ENCODE data around the gene METTL16.

METTL16 gene

GRCh38 chr17:2388683-2389055, 123.0 kb downstream of the METTL16 start:
- Histone ChIP-seq H4K20me1 (ENCODE audit: low read depth, low read length) (no peaks in the 10 kb centered on the region), H3F3A (ENCODE audit: insufficient read depth) (peaks cover 6% of the 10 kb centered on the region; the same call in 1 of the 2 replicates), H3K27ac (ENCODE audit: low read depth, low read length) (no peak overlapping the region), H3K9me3 (ENCODE audit: insufficient read depth, low read length) (no peaks in the 10 kb centered on the region), H3K36me3 (ENCODE audit: low read length) (no peaks in the 10 kb centered on the region), H3K4me3 (ENCODE audit: insufficient read depth, low read length, poor library complexity, severe bottlenecking) (no peak overlapping the region), H3K9me2 (replicated peaks; ENCODE audit: insufficient read depth, low read length) (no peaks in the 10 kb centered on the region), H3K4me2 (ENCODE audit: low read depth, low read length, poor library complexity, severe bottlenecking) (no peak overlapping the region), H3K9ac (ENCODE audit: low read length) (no peak overlapping the region), H3K27me3 (ENCODE audit: low read length) (no peaks in the 10 kb centered on the region), H3K79me2 (ENCODE audit: insufficient read depth, low read length) (peaks cover 9% of the 10 kb centered on the region; the same call in 1 of the 2 replicates), H2AFZ (ENCODE audit: low read depth, low read length, severe bottlenecking) (no peak overlapping the region)
- TF ChIP-seq CTCF (IDR thresholded peaks at IDR 0.05; ENCODE audit: insufficient read depth, low read length, poor library complexity, severe bottlenecking): no peak
- no peak for TF ChIP-seq EZH2phosphoT487 (conservative IDR thresholded peaks at IDR 0.05; ENCODE audit: low read length)

GRCh38 chr17:2388020-2388682, 123.5 kb downstream of the METTL16 start:
- no peak overlapping the region for H3K4me3 ChIP-seq (ENCODE audit: insufficient read depth, low read length, poor library complexity, severe bottlenecking)
- no peaks in the 10 kb centered on the region for H4K20me1 ChIP-seq (ENCODE audit: low read depth, low read length)
- no peaks in the 10 kb centered on the region for H3K9me3 ChIP-seq (ENCODE audit: insufficient read depth, low read length)
- peaks cover 9% of the 10 kb centered on the region; the same call in 1 of the 2 replicates for H3K79me2 ChIP-seq (ENCODE audit: insufficient read depth, low read length)
- no peak overlapping the region for H3K9ac ChIP-seq (ENCODE audit: low read length)
- H3K27me3 ChIP-seq (ENCODE audit: low read length): no peaks in the 10 kb centered on the region
- H2AFZ ChIP-seq (ENCODE audit: low read depth, low read length, severe bottlenecking): no peak overlapping the region
- no peak overlapping the region for H3K4me2 ChIP-seq (ENCODE audit: low read depth, low read length, poor library complexity, severe bottlenecking)
- H3K9me2 ChIP-seq (replicated peaks; ENCODE audit: insufficient read depth, low read length): no peaks in the 10 kb centered on the region
- peaks cover 6% of the 10 kb centered on the region; the same call in 1 of the 2 replicates for H3F3A ChIP-seq (ENCODE audit: insufficient read depth)
- TF ChIP-seq EZH2phosphoT487 (conservative IDR thresholded peaks at IDR 0.05; ENCODE audit: low read length): no peak
- no peak for TF ChIP-seq CTCF (IDR thresholded peaks at IDR 0.05; ENCODE audit: insufficient read depth, low read length, poor library complexity, severe bottlenecking)
- H3K36me3 ChIP-seq (ENCODE audit: low read length): no peaks in the 10 kb centered on the region
- H3K27ac ChIP-seq (ENCODE audit: low read depth, low read length): no peak overlapping the region

GRCh38 chr17:2387086-2388019, 124.3 kb downstream of the METTL16 start:
- TF ChIP-seq CTCF (IDR thresholded peaks at IDR 0.05; ENCODE audit: insufficient read depth, low read length, poor library complexity, severe bottlenecking) (no peak), EZH2phosphoT487 (conservative IDR thresholded peaks at IDR 0.05; ENCODE audit: low read length) (no peak)
- Histone ChIP-seq H3K9me3 (ENCODE audit: insufficient read depth, low read length) (no peaks in the 10 kb centered on the region), H2AFZ (ENCODE audit: low read depth, low read length, severe bottlenecking) (no peak overlapping the region), H3K27ac (ENCODE audit: low read depth, low read length) (no peak overlapping the region), H4K20me1 (ENCODE audit: low read depth, low read length) (no peaks in the 10 kb centered on the region), H3K79me2 (ENCODE audit: insufficient read depth, low read length) (peaks cover 9% of the 10 kb centered on the region; the same call in 1 of the 2 replicates), H3F3A (ENCODE audit: insufficient read depth) (peaks cover 6% of the 10 kb centered on the region; the same call in 1 of the 2 replicates), H3K27me3 (ENCODE audit: low read length) (no peaks in the 10 kb centered on the region), H3K4me3 (ENCODE audit: insufficient read depth, low read length, poor library complexity, severe bottlenecking) (no peak overlapping the region), H3K9ac (ENCODE audit: low read length) (no peak overlapping the region), H3K36me3 (ENCODE audit: low read length) (no peaks in the 10 kb centered on the region), H3K9me2 (replicated peaks; ENCODE audit: insufficient read depth, low read length) (no peaks in the 10 kb centered on the region), H3K4me2 (ENCODE audit: low read depth, low read length, poor library complexity, severe bottlenecking) (no peak overlapping the region)
